GM21786 (cell line): ENCODE results near the gene ATAD3C.
"Not testable (repeated sequence)": the region's sequence is repeated elsewhere in the genome, so short reads cannot be mapped to it uniquely, and the experiment has no call there.

Source experiments
- ATAC-seq: cut with Tn5 transposase; IDR thresholded peaks from one replicate; pipeline ENCODE4 v1.9.1; 2021; ENCODE audit not compliant: unreplicated experiment

ATAD3C gene

DNA sequence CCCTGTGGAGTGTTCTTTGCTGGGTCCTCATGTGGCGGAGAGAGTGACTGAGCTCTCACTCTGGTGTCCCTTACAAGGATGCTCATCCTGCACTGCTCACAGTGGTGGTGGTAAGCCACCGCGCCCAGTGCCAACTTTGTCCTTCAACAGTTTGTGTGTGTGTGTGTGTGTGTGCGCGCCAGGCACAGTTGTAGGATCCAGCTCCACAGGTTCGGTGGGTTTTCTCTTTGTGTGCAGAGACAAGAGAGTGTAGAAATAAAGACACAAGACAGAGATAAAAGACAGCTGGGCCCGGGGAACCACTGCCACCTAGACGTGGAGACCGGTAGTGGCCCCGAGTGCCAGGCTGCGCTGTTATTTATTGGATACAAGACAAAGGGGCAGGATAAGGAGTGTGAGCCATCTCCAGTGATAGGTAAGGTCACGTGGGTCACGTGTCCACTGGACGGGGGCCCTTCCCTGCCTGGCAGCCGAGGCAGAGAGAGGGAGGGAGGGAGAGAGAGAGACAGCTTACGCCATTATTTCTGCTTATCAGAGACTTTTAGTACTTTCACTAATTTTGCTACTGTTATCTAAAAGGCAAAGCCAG lies 55.4 kb downstream of the ATAD3C start:
- not testable (repeated sequence) for ATAC-seq

DNA sequence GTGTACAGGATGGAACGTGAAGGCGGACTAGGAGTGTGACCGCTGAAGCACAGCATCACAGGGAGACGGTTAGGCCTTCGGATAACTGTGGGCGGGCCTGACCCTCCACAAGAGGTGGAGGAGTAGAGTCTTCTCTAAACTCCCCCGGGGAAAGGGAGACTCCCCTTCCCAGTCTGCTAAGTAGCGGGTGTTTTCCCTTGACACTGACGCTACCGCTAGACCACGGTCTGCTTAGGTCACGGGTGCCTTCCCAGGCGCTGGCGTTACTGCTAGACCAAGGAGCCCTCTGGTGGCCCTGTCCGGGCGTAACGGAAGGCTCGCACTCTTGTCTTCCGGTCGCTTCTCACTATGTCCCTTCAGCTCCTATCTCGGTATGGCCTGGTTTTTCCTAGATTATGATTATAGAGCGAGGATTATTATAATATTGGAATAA lies 55.9 kb downstream of the ATAD3C start:
- peak; percentile 65 for ATAC-seq

DNA sequence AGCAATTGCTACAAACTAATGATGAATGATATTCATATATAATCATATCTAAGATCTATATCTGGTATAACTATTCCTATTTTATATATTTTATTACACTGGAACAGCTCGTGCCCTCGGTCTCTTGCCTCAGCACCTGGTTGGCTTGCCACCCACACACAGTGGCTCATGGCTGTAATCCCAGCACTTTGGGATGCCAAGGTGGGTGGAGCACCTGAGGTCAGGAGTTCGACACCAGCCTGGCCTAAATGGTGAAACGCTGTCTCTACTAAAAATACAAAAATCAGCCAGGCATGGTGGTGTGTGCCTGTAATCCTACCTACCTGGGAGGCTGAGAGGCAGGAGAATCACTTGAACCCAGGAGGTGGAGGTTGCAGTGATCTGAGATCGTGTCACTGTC lies 56.3 kb downstream of the ATAD3C start:
- not testable (repeated sequence) for ATAC-seq

DNA sequence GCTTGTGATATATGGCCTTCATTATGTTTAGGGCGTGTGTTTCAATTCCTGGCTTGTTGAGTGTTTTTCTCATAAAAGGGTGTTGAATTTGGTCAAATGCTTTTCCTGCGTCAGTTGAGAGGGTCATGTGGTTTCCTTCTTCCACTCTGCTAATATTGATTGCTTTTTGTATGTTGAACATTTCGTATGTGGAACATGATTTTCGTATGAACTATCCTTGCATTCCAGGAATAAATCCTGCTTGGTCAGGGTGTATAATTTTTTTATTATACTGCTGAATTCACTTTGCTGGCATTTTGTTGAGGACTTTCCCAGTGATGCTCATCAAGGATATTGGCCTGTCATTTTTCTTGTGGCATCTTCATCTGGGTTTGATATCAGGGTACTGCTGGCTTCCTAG lies 57.8 kb downstream of the ATAD3C start:
- no peak for ATAC-seq

DNA sequence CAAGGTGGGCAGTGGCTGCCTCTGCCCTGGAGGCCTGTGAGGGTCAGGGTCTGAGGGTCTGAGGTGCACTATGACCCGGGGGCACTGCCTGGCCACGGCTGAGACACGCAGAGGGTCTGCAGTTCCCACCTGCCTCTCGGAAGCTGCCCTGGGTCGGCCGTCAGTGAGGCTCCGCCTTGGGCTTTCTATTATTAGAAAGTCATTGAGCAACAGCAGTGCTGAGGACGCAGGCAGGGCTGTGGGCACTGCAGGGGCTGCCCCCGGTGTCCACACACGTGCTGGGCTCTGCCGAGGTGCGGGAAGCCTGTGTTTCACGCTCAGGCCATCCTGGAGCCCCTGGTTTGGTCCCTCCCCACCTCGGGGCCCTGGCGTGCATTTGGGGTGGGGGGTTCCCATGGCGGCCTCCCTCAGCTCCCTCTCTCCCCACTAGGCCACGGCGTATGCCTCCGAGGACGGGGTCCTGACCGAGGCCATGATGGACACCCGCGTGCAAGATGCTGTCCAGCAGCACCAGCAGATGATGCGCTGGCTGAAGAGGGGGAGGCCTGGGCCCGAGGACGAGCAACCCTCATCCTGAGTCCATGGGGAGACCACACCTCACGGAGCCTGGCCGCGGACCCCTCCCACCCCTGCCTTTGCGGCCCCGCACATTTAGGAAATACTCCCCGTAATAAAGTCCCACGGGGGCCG lies 59.4 kb downstream of the ATAD3C start:
- ATAC-seq: not testable (repeated sequence)

- not testable (repeated sequence) for ATAC-seq
These were observed 60.0 kb downstream of the ATAD3C start for GRCh38 chr1:1509465-1509850.

GRCh38 chr1:1510912-1511532 lies 61.5 kb downstream of the ATAD3C start:
- ATAC-seq: no peak

GRCh38 chr1:1511533-1512285 lies 62.2 kb downstream of the ATAD3C start, which contains the start of gene ATAD3A:
Gene ATAD3A (plus strand): TSS chr1:1512162. CDS start chr1:1512269, 107 bp downstream.
- peak; percentile 90 for ATAC-seq

DNA sequence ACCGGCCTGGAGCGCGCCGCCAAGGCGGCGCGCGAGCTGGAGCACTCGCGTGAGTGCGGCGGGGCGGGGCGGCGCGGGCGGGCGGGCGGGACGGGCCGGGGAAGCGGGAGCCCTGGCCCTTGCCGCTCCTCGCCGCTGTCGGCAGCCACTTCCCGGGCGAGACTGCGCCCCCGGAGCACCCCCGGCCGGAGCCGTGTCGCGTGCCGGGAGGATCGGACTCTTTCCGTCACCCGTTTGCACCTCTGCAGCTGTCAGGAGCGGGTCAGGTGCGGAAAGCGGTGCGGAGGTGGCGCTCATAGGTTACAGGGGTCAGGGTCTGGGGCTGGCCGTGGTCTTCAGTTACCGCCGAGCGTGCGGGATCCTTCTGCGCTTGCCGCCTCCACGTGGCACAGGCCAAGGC lies 62.9 kb downstream of the ATAD3C start:
- ATAC-seq: not testable (repeated sequence)

GRCh38 chr1:1513675-1514074 lies 64.2 kb downstream of the ATAD3C start:
- ATAC-seq: not testable (repeated sequence)

GRCh38 chr1:1514376-1514775 lies 64.9 kb downstream of the ATAD3C start:
- ATAC-seq: not testable (repeated sequence)

DNA sequence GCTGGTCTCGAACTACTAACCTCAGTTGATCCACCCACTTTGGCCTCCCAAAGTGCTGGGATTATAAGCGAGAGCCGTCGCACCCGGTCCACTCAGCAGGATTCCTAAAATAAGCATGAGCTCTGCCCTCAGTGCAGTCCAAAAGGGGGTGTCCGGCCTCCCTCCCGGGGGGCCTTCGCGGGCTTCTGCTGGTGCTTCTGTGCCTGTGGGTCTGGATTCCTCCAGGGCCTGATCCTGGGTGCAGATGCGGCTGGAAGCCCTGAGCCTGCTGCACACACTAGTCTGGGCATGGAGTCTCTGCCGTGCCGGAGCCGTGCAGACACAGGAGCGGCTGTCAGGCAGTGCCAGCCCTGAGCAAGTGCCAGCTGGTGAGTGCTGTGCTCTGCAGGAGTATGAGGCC lies 67.4 kb downstream of the ATAD3C start:
- ATAC-seq: not testable (repeated sequence)

DNA sequence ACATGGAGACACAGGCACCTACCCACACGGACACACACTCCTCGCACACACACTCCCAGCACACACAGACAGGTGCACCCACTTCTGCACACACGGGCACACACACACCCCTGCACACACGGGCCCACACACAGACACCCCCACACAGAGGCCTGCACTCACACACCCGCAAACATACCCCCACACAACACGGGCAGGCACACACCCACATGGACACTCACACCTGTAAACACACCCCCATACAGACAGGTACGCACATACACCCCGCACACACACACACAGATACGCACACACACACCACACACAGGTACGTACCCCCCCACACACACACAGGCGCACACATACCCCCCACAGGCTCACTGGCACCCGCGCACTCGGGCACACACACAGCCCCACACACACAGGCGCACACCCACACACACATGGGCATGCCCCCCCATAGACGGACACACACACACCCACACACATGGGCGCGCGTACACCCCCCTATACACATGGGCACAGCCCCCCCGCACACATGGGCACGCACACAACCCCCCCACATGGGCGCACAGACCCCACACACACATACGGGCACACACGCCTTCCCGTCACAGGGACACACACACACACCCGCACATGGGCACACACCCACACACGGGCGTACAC lies 68.6 kb downstream of the ATAD3C start:
- no peak for ATAC-seq

- ATAC-seq: not testable (repeated sequence)
These were observed 69.1 kb downstream of the ATAD3C start for GRCh38 chr1:1518621-1519007.
